Ishikawa (cell line): ENCODE data around the gene BCL2L1.
A peak's percentile ranks its signal among the peaks of the same experiment; 100 is the strongest.

Source experiments
- CEBPB ChIP-seq: IDR thresholded peaks from 2 replicates; pipeline ENCODE4 v1.6.1; 2012
- CREB1 ChIP-seq: IDR thresholded peaks from 2 replicates; pipeline ENCODE4 v1.6.1; 2012; ENCODE audit warnings: low read depth
- EP300 ChIP-seq: IDR thresholded peaks from 2 replicates; pipeline ENCODE4 v1.6.1; 2012; ENCODE audit warnings: borderline replicate concordance
- FOXM1 ChIP-seq: IDR thresholded peaks from 2 replicates; pipeline ENCODE4 v1.6.1; 2012; ENCODE audit warnings: low read depth, borderline replicate concordance
- MAX ChIP-seq: IDR thresholded peaks from 2 replicates; pipeline ENCODE4 v1.6.1; 2012
- NFIC ChIP-seq: IDR thresholded peaks from 2 replicates; pipeline ENCODE4 v1.6.1; 2012
- RAD21 ChIP-seq: IDR thresholded peaks from 2 replicates; pipeline ENCODE4 v1.6.1; 2012; ENCODE audit warnings: low read depth
- REST ChIP-seq: IDR thresholded peaks from 2 replicates; pipeline ENCODE4 v1.6.1; 2012; ENCODE audit warnings: low read depth, mild to moderate bottlenecking
- TAF1 ChIP-seq: IDR thresholded peaks from 2 replicates; pipeline ENCODE4 v1.6.1; 2012; ENCODE audit warnings: low read depth, mild to moderate bottlenecking
- TCF12 ChIP-seq: IDR thresholded peaks from 2 replicates; pipeline ENCODE4 v1.6.1; 2012; ENCODE audit warnings: low read depth
- TEAD4 ChIP-seq: IDR thresholded peaks from 2 replicates; pipeline ENCODE4 v1.6.1; 2012
- USF1 ChIP-seq: IDR thresholded peaks from 2 replicates; pipeline ENCODE4 v1.6.1; 2012
- YY1 ChIP-seq: IDR thresholded peaks from 2 replicates; pipeline ENCODE4 v1.6.1; 2012; ENCODE audit warnings: low read depth
- ZBTB7A ChIP-seq: IDR thresholded peaks from 2 replicates; pipeline ENCODE4 v1.6.1; 2012; ENCODE audit warnings: low read depth

Gene BCL2L1

GRCh38 chr20:31666258-31667042 lies 56.2 kb downstream of the BCL2L1 start:
- TF ChIP-seq NFIC (no peak), USF1 (no peak), TAF1 (no peak), CEBPB (no peak), TEAD4 (no peak)

- TF ChIP-seq YY1 (no peak), REST (no peak), RAD21 (no peak), MAX (no peak), CEBPB (no peak), TCF12 (no peak)
These were observed 56.9 kb downstream of the BCL2L1 start for GRCh38 chr20:31665753-31666152.

- TF ChIP-seq YY1 (no peak), TEAD4 (no peak), NFIC (0 out of 2 replicates have a peak, but pooled peaks have one; percentile 20)
These were observed 57.8 kb downstream of the BCL2L1 start for GRCh38 chr20:31664696-31665354.

- no peak for TF ChIP-seq MAX
- no peak for TF ChIP-seq CREB1
- no peak for TF ChIP-seq FOXM1
These were observed 58.6 kb downstream of the BCL2L1 start for GRCh38 chr20:31663838-31664695.

- TF ChIP-seq RAD21 (no peak), USF1 (no peak)
These were observed 59.2 kb downstream of the BCL2L1 start for GRCh38 chr20:31663524-31663837.

GRCh38 chr20:31662372-31662854 lies 60.3 kb downstream of the BCL2L1 start:
- no peak for TF ChIP-seq FOXM1
- no peak for TF ChIP-seq TAF1
- TF ChIP-seq EP300, result no peak
- TF ChIP-seq TCF12, result no peak
- TF ChIP-seq TEAD4, result no peak

GRCh38 chr20:31661625-31662371 lies 60.9 kb downstream of the BCL2L1 start:
- TF ChIP-seq TEAD4, result no peak
- no peak for TF ChIP-seq USF1
- 0 out of 2 replicates have a peak, but pooled peaks have one; percentile 29 for TF ChIP-seq MAX
- 0 out of 2 replicates have a peak, but pooled peaks have one; percentile 23 for TF ChIP-seq YY1
- no peak for TF ChIP-seq CREB1
- no peak for TF ChIP-seq EP300
- 0 out of 2 replicates have a peak, but pooled peaks have one; percentile 19 for TF ChIP-seq TAF1
- TF ChIP-seq RAD21, result peak; percentile 62; the same call in 1 of the 2 replicates
- TF ChIP-seq CEBPB, result no peak
- 0 out of 2 replicates have a peak, but pooled peaks have one; percentile 21 for TF ChIP-seq TCF12
- TF ChIP-seq ZBTB7A, result no peak
- no peak for TF ChIP-seq REST
